ENCODE measurements around the gene FNDC11.

DNA sequence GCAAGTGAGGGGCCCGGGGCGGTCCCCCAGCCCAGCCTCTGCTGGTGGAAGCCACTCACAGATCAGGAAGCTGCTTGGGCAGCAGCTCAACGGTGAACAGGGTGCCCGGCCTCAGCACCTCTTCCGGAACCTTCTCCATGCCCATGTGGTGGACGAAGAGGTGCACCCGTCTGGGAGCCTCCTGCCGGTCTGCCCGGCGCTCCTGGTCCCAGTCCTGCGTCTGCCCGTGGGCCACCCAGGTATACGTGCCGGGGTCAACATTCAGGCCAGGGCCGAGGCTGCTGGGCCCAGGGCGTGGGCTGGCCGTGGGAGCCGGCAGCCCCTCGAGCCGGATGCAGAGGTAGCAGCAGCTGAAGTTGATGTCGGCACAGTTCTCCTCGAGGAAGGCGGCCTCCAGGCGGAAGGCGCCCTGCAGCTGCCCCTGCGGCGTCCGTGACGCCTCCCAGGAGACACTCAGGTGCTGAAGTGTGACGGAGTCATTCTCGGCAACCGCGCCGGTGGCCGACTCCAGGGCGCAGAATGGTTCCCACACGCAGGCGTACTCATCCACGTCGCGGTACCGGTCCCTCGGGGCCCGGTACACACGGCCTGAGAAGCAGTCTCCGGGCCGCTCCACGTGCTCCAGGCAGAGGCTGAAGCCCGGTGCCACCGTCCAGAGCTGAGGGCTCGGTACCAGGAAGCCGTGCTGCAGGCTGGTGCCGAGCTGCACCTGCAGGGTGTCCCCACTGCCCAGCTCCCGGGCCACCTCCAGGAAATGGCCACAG is 8.7 kb downstream of the FNDC11 start:
- TF ChIP-seq, protein P1, sequence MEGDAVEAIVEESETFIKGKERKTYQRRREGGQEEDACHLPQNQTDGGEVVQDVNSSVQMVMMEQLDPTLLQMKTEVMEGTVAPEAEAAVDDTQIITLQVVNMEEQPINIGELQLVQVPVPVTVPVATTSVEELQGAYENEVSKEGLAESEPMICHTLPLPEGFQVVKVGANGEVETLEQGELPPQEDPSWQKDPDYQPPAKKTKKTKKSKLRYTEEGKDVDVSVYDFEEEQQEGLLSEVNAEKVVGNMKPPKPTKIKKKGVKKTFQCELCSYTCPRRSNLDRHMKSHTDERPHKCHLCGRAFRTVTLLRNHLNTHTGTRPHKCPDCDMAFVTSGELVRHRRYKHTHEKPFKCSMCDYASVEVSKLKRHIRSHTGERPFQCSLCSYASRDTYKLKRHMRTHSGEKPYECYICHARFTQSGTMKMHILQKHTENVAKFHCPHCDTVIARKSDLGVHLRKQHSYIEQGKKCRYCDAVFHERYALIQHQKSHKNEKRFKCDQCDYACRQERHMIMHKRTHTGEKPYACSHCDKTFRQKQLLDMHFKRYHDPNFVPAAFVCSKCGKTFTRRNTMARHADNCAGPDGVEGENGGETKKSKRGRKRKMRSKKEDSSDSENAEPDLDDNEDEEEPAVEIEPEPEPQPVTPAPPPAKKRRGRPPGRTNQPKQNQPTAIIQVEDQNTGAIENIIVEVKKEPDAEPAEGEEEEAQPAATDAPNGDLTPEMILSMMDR (IDR thresholded peaks at IDR 0.05) = no peak
- TF ChIP-seq POLR2A (IDR thresholded peaks at IDR 0.05) = no peak
